GM18499 (cell line): Measurements from ENCODE around the gene NINL.
"Not testable (repeated sequence)": the region's sequence is repeated elsewhere in the genome, so short reads cannot be mapped to it uniquely, and the experiment has no call there.

ENCODE experiments used
- ATAC-seq: cut with Tn5 transposase; IDR thresholded peaks from one replicate; pipeline ENCODE4 v1.9.1; 2021; ENCODE audit warnings: moderate number of reproducible peaks; ENCODE audit not compliant: insufficient read depth, unreplicated experiment

The NINL gene

GRCh38 chr20:25507385-25508082 lies 77.8 kb downstream of the NINL start:
- ATAC-seq = no peak

- no peak for ATAC-seq
These were observed 80.8 kb downstream of the NINL start for GRCh38 chr20:25504366-25505135.

GRCh38 chr20:25503936-25504335 lies 81.4 kb downstream of the NINL start:
- ATAC-seq = no peak

- ATAC-seq = not testable (repeated sequence)
These were observed 82.2 kb downstream of the NINL start for GRCh38 chr20:25503051-25503639.

- no peak for ATAC-seq
These were observed 84.4 kb downstream of the NINL start for GRCh38 chr20:25500880-25501351.

GRCh38 chr20:25499855-25500434 lies 85.4 kb downstream of the NINL start:
- ATAC-seq = no peak

GRCh38 chr20:25499031-25499430 lies 86.3 kb downstream of the NINL start:
- ATAC-seq = no peak

GRCh38 chr20:25498280-25498606 lies 87.1 kb downstream of the NINL start:
- no peak for ATAC-seq

- no peak for ATAC-seq
These were observed 87.6 kb downstream of the NINL start for GRCh38 chr20:25497586-25498279.

- ATAC-seq = no peak
These were observed 88.3 kb downstream of the NINL start for GRCh38 chr20:25496968-25497401.

GRCh38 chr20:25496165-25496967 lies 89.0 kb downstream of the NINL start:
- ATAC-seq = no peak

- ATAC-seq = no peak
These were observed 90.0 kb downstream of the NINL start for GRCh38 chr20:25495189-25495824.

- ATAC-seq = no peak
These were observed 90.7 kb downstream of the NINL start for GRCh38 chr20:25494506-25495188.

- no peak for ATAC-seq
These were observed 91.4 kb downstream of the NINL start for GRCh38 chr20:25493748-25494505.

- no peak for ATAC-seq
These were observed 92.2 kb downstream of the NINL start for GRCh38 chr20:25493137-25493536.

GRCh38 chr20:25491446-25492038 lies 93.8 kb downstream of the NINL start:
- no peak for ATAC-seq

GRCh38 chr20:25490656-25491445 lies 94.5 kb downstream of the NINL start:
- ATAC-seq = no peak
